HK-2 (cell line): ENCODE measurements around the gene TTC7B.

Source experiments
- DNase-seq: peaks from one replicate; pipeline ENCODE4 v3.0.0-alpha.2; 2018; ENCODE audit not compliant: unreplicated experiment

The TTC7B gene

DNA sequence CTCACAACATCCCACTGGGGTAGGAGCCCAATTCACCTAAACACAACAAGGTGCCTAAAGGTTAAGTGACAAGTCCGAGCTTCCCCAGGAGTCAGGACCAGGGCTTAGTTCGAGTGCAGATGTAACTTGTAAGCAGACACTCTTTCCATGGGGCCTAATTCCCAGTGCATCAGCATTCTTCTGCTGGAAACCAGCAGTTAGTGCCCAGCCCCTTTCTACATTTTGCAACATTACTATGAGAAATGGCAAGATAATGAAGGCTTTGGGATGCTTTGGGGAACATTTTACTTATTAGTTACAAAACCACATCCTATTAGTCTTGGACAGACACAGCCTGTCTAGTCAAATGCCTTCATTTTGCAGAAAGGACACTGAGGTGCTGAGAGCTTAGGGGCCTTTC is 239.6 kb downstream of the TTC7B start:
- no peak for DNase-seq

DNA sequence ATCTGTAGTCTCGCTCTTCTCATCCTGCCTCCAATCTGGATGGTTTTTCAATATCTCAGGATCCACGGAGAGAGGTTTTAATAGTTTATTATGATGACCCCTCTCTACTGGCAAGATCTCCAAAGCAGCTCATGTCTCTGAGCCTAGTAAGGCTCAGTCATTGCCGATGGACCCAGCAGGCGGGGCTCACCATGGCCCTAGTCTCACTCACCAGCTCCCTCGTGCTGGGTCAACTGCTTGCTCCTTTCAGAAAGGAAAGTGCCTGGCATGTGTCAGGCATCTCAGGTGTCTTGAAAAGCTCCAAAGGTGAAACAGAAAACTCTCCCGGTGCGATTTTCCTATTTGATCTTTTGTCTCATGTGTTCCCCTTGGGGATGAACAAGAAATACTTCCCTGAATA is 240.4 kb downstream of the TTC7B start:
- no peak for DNase-seq

DNA sequence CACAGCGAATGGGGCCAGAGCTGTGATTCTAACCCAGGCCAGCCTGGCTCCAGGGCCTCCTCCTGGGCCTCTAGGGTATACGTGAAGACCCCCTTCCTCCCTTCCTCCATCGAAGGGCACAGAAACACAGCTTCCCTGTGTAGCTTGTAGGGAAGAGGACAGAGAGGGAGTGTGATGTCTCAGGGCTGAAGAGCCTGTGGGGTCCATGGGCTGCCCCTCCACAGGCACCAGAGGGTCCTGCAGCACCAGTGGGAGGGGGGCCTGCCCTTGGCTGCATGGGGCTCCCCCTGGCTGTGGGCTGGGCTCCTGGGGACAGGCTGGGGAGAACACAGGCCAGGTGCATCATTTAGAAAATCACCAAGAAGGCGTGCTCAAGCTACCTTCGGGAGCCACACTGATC is 240.9 kb downstream of the TTC7B start:
- no peak for DNase-seq

DNA sequence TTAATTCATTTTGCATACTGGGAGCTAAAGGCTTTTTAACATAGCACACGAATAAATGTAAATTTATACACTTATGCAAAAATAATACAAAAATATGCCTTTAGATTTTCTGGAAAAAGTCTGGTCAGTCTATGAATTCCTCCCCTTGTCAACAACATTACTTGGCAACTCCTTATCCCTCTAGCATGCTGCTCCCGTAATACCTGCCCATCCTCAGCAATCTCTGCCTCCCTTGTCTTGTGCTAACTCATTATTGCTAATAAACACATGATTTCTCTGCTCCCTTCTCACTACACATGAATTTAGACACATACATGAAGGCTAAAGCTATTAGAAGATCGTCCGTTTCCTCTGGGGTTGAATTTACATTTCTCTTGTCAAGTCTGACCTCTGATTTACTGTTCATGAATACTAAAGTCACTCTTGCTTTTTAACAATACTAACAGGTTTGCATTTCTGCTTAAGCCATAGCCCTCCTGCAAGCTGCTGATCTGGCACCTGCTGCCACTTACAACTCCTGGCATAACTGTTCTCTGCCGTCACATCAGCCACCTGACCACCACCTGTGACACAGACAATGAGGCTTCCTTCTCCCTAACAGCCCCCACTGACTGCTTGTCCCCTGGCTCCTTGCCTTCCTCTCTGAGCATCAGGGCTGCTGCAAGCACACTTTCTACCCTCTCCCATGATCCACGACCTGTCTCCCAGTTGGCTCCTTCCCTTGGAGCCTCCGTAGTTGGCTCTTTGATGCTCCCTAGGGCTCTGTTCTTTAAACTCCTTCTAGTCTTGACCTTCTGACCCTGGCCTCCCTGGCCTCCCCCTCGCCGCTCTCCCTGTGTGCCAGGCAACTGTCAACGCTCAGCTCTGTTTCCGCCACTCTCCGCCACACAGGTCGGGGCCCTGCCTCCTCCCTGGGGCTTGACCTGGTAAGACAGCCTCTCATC is 241.8 kb downstream of the TTC7B start:
- DNase-seq: no peak

DNA sequence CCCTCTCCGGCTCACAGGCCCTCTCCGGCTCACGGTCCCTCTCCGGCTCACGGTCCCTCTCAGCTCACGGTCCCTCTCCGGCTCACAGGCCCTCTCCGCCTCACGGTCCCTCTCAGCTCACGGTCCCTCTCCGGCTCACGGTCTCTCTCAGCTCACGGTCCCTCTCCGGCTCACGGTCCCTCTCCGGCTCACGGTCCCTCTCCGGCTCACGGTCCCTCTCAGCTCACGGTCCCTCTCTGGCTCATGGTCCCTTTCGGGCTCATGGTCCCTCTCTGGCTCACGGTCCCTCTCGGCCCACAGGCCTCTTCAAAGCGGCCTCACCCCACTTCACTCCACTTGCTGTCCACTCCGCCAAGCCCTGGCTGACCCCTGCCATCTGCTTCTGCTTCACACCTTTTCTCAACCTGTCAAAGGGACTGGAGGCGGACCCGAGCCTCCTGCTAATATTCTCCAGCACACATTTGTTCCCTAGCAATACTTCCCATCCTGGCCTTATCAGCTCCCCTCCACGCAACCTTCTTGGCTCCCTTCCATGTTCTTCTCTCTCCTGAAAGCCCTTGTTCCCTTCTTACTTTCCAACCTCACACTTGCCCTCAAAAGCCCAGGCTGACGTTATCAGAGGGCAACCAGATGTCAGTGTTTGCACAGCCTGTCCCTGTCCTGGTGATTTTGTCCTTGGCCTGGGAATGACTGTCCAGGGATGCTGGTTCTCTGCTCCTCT is 242.7 kb downstream of the TTC7B start:
- no peak for DNase-seq

DNA sequence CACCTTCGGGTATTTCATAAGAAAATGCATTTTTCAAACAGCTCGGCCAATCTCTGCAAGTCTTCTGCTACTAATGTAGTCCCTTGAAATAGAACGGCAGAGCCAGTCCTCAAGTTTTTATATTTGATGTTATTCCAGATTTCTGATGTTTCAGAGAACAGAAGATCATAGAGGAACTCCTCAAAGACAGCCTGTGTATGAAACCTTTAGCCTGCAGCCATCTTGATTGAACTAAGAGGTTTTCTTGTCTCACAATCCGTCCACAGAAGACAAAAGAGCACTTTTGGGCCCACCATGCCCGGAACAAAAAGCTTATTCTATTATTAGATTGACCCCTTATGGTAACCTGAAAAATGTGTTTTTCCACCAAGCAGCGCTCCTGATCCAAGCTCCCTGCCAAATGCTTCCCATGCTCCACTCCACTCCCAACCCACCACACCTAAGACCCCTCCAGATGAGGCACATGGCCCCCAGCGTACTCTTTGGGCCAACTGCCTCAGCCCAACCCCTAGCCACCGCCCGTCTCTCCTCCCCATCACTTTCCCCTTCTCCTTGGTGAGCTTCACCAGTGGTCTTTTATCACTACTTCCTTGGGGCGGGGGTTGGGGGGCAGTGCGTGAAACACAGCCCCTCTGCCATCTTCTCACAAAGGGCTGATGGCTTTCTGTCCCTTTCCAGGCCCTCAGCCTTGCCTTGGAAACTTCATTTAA is 243.6 kb downstream of the TTC7B start:
- no peak for DNase-seq

DNA sequence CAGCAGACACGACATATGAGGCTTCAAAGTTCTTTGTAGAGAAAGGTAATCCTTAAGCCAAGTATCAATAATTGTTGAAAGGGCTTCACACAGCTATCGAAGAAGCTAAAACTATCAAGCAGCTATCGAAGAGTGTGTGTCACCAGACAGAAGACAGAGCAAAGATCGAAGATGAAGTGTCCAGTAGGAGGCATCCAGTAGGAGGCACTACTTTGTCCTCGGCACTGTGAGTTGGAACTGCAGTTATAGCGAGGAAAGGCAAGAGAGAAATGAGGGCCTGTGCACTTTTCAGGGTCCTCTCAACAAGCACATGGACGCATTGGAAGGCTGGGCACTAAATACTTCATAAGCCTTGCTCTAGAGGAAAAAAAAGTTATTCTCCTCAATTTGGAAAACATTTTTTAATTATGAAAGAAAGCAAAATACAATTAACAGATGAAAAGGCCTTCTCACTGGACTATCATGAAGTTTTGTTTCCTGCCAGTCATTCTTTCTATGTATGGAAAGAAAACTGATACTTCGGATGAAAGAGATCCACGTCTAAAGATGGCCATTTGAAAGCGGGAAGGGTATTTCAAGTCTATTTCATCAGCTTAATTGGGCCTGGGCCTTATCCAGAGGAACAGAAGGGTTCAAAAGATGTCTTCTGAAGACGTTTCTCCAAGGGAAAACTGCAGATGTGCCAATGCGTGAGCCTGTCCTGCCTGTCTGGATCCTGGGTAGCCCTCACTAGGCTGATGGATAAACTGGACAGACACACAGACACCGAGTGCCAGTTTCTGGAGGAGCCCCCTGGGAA is 244.9 kb downstream of the TTC7B start:
- DNase-seq: no peak

DNA sequence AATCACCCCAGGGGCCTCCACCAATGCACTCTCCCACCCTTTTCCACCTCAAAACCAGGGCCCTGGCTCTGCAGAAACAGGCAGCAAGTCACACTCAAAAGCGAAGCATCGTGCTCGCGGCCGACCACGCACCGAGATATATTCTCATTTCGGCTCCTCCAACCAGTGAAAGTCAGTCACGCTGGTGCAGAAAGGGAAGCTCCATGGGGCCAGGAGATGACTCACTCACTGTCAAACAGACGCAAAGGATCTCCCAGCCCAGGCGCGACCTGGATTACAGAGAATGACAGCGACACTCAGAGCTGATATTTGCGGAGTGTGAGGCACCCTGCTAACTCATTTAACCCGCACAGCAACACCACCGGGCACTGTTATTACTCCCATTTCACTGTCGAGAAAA is 245.8 kb downstream of the TTC7B start:
- DNase-seq: no peak

DNA sequence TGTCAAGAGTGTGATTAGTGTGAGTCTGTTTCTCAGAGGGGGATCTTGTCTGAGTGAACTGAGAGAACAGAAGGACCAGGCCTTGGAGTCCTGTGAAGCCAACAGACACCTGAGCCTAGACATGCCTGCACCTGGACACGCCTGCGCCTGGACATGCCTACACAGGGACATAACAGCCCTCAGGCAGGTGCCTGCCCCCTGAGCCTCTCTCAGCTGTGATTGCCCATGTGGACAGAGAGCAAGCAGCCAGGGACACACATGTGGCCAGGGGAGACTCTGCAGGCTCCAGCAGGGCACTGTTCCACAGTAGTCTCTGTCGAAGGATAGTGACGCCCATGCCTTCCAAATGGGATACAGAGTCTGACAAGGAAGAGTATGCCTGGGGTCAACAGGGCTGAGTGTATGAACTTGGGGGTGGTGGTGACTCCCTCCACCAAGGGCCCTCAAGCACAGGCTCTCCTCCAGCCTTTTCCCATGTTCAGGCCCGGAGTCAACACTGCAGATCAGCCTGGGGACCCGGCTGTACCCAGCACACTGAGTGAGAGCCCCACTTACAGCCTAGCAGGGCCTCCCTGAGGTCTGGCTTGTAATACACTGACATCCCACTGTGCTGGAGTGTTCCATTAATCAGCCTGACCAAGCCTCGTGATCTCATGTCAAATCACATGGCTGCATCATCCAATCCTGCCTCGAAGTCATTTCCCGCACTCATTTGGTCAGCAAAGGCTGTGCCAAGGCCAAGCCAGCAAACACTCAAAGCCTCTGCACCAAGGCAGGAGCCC is 246.4 kb downstream of the TTC7B start:
- DNase-seq: no peak

DNA sequence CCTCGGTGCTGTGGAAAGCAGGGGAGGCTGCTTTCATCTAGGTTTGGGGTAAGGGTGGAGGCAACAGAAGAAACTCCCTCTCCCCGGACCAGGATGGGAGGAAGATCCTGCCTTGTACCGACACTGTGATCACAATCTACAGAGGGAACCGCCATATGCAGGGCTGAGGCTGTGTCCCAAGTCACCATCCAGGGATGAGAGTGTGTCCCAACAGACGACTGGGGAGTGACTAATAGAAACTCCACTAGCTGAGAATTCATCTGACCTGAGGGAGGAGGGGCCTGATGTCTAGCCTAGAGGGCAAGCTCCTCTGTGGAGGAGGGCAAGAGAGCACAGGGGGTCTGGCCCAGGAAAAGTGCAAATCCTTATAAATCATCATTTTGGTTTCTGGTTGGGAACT is 247.0 kb downstream of the TTC7B start:
- no peak for DNase-seq

DNA sequence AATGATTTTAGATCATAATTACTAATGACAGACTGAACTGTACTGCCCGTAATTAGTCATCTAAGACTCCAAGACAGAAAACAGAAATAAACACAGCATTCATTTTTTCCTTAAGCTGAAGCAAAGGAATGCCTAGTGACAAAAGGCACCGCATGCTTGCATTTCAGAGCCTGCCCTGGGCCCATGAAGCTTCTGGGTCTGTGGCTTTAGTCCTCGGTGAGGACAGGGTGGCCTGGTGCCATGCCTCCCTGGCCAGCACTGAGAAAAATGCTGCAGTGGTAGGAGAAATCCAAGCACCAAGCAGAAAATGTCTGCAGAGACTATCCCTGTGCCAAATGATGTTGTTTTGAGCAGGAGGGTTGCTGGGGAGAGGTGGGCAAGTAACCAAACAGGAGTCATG is 247.8 kb downstream of the TTC7B start:
- no peak for DNase-seq

DNA sequence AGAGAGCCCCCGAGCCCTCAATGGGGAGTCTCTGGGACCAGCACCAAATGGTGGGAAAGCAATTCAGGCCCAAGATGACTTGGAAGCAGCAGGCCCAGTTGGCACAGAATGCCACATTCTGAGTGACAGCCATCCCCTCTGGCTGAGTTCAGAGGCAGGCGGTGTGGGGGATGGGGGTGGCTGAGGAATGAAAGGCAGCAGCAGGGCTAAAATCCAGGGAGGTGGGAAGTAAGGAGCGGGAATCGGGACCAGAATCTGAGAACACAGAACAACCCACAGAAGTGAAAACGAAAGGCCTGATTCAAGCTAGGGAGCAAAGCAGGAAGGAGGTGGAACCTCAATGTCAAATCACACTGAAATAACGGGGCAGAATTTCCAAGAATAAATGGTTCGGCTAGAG is 248.2 kb downstream of the TTC7B start:
- DNase-seq: no peak

DNA sequence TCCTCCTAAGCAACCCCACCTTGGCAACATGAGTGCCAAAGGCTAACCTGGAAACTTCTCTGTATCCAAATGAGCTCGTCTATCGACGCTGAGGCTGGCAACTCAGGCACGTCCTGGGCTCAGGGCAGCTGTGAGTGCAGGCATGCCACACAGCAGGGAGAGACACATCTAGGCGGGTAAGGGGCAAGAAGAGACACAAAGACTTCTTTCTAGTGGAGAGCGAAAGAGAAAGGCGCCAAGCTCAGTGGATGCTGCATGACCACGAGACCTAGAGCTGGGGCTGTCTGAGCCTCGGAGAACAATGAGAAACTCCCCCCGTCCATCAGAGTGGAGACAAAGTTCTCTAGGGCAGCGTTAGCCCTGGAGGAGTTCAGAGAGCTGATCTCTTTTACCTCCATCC is 249.0 kb downstream of the TTC7B start:
- DNase-seq: no peak

DNA sequence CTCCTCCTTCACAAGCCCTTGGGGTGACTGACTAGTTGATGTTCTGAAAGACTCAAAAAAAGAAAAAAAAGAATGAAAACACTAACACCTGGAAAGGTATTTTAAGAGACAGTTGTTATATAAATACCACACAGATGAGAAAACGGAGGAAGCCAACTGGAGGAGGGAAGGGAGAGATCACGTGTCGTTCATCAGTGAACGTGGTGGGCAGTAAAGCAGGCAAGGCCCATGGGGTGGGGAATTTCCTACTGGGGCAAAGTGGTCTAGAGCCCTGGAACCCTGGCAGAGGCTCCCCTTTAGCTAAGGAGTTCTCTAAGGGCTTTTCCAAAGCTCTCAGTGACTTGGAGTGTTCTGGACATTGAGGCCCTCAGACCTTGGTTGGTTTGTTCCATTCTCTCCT is 249.7 kb downstream of the TTC7B start:
- no peak for DNase-seq

DNA sequence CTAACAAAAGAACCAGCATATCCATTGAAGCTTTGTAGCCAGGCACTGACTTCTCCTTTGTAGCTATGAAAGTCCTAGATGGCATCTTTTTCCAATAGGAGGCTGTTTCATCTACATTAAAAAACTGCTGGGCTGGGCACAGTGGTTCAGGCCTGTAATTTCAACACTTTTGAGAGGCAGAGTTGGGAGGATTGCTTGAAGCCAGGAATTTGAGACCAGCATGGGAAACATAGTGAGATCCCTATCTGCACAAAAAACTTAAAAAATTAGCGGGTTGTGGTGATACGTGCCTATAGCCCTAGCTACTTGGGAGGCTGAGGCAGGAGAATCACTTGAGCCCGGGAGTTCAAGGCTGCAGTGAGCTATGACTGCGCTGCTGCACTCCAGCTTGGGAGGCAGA is 251.7 kb downstream of the TTC7B start:
- no peak for DNase-seq

DNA sequence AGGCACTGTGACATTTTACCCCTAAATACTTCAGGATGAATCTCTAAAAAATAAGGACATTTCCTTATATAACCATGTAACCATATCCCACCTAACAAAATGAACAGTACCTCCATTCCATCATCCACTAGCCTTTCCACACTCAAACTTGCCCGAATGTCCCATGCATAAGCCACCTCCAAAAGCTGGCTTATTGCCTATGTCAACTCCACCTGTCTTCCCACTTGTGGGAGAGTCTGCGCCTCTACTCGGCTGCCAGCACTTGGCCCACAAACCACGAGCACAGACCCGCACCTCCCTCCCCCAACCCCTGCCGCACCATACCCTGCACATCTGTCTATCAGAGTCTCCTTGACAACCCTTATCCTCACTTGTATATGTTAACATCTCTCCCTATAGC is 253.6 kb downstream of the TTC7B start:
- DNase-seq: no peak

DNA sequence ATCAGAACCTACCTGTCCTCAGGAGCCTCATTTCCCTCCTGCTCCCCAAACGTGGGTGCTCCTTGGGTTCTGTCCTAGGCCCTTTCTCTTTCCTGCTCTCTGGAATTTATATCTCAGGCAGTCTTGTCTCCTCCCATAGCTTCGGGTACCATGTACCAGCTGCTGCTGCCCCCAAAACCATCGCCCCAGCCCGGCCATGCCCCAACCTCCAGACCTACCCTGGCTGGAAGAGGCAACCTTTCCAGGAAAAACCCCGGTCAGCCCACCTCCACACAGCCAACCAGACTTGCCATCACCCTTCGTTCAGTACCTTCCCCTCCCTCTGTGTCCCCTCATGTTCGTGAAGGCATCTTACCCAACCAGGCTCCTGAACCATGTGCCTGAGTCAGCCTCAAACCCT is 254.3 kb downstream of the TTC7B start:
- DNase-seq: no peak

DNA sequence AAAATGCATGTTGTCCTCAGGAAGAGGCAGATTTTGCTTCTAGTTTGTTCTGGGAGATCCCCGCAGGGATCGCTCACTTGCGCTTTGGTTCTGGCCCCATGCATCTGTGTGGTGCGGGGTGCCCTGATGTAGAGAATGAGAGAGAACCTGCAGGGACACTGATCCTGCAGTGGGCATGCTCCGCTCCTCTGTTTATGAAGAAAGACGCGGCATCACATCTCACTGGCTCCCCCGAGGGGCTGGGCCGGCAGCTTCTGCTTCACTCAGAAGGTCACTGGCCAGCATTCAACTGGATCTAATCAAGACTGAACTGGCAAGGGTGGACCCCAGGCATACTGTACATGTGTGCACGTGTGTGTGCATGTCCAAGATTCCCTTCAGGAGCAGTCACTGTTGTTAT is 255.2 kb downstream of the TTC7B start:
- DNase-seq: no peak

DNA sequence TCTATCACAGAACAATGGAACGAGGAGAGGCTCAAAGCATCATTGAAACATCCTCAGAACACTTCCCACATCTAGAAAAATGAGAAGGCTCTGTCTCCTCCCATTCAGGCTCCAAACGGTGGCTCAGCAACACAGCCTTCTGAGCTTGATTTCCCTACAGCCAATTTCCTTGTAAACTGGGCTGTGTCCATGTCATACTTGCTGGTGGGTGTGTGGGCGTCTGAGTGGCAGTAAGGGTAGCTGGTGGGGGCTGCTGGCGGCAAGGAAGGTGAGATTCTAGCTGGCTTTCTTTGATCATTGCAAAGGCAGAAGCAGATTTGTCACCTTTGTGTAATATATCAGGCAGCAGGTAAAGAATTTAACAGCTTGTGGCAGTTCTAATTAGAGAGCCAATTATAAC is 255.7 kb downstream of the TTC7B start:
- DNase-seq: no peak

DNA sequence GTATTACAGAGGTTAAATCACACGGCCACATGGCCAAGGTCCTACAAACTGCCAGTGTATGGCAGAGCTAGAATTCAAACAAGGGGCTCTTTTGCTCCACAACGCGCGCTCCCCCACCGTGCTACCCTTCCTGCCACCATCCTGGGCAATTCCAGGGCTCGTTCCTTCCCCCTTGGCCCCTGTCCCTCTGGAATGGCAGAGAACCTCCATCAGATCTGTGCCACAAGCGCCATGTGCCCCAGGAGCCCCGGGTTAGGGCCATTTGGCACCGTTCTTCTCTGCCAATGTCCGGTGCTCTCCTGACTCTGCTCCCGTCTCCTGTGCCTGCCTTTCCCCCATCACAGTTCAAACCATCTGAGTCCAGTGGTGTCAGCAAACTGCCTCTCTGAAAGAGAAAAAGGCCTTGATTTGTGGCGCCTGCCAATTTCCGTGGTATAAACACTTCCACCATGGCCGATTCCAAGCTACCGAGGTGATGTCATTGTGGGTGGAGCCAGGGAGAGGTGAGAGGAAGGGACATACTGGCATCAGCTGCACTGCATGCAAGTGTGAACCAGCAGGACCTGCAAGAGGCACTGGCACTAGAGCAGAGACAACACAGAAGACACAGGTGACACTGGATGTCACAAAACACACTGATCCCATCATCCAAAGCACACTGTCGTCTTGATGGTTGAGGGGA is 256.3 kb downstream of the TTC7B start:
- no peak for DNase-seq
